IMR-90 (cell line): Measurements from ENCODE around the gene ZNF484.
"Not testable (repeated sequence)": the region's sequence is repeated elsewhere in the genome, so short reads cannot be mapped to it uniquely, and the experiment has no call there.

Experiments
- CEBPB ChIP-seq: IDR thresholded peaks from 2 replicates; pipeline ENCODE4 v1.6.1; 2012; ENCODE audit warnings: low read depth, low read length, improper control_type of control experiment
- CHD1 ChIP-seq: IDR thresholded peaks from 2 replicates; pipeline ENCODE4 v1.6.1; 2012; ENCODE audit warnings: low read depth, low read length, improper control_type of control experiment
- ELK1 ChIP-seq: fragments of 150-350 bp; IDR thresholded peaks from 2 replicates; pipeline ENCODE4 v1.6.1; 2016; ENCODE audit warnings: low read depth, mild to moderate bottlenecking, low read length, moderate library complexity, borderline replicate concordance
- FOS ChIP-seq: fragments of 150-350 bp; IDR thresholded peaks from 2 replicates; pipeline ENCODE4 v1.6.1; 2016; ENCODE audit warnings: low read depth, low read length
- MAFK ChIP-seq: IDR thresholded peaks from 2 replicates; pipeline ENCODE4 v1.6.1; 2012; ENCODE audit warnings: low read depth, low read length, improper control_type of control experiment
- NFE2L2 ChIP-seq: fragments of 150-350 bp; IDR thresholded peaks from 2 replicates; pipeline ENCODE4 v1.6.1; 2016; ENCODE audit warnings: low read depth, mild to moderate bottlenecking, low read length
- POLR2A ChIP-seq: IDR thresholded peaks from 2 replicates; pipeline ENCODE4 v1.6.1; 2012; ENCODE audit warnings: mild to moderate bottlenecking, low read depth, low read length
- RAD21 ChIP-seq: IDR thresholded peaks from 2 replicates; pipeline ENCODE4 v1.6.1; 2012; ENCODE audit warnings: low read length, improper control_type of control experiment
- RCOR1 ChIP-seq: IDR thresholded peaks from 2 replicates; pipeline ENCODE4 v1.6.1; 2012; ENCODE audit warnings: mild to moderate bottlenecking, low read length, improper control_type of control experiment; ENCODE audit not compliant: insufficient replicate concordance
- RFX5 ChIP-seq: IDR thresholded peaks from 2 replicates; pipeline ENCODE4 v1.8.0; 2012; ENCODE audit warnings: low read depth, mild to moderate bottlenecking, low read length, moderate library complexity
- SMC3 ChIP-seq: fragments of 150-350 bp; IDR thresholded peaks from 2 replicates; pipeline ENCODE4 v1.6.1; 2016; ENCODE audit warnings: low read depth, mild to moderate bottlenecking, antibody characterized with exemption, low read length, moderate library complexity
- TF ChIP-seq, protein P1 (sequence below): conservative IDR thresholded peaks from 2 replicates; pipeline ENCODE4 v1.5.1; 2012; ENCODE audit warnings: mild to moderate bottlenecking, low read depth, low read length, improper control_type of control experiment
- TF ChIP-seq, protein P2 (sequence below): fragments of 150-350 bp; IDR thresholded peaks from 2 replicates; pipeline ENCODE4 v1.6.1; 2017; ENCODE audit warnings: mild to moderate bottlenecking, antibody characterized with exemption, low read length, low read depth

- TF ChIP-seq, protein P1, sequence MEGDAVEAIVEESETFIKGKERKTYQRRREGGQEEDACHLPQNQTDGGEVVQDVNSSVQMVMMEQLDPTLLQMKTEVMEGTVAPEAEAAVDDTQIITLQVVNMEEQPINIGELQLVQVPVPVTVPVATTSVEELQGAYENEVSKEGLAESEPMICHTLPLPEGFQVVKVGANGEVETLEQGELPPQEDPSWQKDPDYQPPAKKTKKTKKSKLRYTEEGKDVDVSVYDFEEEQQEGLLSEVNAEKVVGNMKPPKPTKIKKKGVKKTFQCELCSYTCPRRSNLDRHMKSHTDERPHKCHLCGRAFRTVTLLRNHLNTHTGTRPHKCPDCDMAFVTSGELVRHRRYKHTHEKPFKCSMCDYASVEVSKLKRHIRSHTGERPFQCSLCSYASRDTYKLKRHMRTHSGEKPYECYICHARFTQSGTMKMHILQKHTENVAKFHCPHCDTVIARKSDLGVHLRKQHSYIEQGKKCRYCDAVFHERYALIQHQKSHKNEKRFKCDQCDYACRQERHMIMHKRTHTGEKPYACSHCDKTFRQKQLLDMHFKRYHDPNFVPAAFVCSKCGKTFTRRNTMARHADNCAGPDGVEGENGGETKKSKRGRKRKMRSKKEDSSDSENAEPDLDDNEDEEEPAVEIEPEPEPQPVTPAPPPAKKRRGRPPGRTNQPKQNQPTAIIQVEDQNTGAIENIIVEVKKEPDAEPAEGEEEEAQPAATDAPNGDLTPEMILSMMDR, result not testable (repeated sequence)
- TF ChIP-seq, protein P2, sequence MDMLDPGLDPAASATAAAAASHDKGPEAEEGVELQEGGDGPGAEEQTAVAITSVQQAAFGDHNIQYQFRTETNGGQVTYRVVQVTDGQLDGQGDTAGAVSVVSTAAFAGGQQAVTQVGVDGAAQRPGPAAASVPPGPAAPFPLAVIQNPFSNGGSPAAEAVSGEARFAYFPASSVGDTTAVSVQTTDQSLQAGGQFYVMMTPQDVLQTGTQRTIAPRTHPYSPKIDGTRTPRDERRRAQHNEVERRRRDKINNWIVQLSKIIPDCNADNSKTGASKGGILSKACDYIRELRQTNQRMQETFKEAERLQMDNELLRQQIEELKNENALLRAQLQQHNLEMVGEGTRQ, result not testable (repeated sequence)
- not testable (repeated sequence) for TF ChIP-seq ELK1, FOS, RAD21, SMC3, MAFK, POLR2A, CHD1, CEBPB, RCOR1, NFE2L2, RFX5
Measured at GRCh38 chr9:92892276-92892675, 14.4 kb upstream of the ZNF484 start.
